Midbrain (tissue), 1 donor: ENCODE results near the gene PALLD.
A peak's percentile ranks its signal among the peaks of the same experiment; 100 is the strongest.
"Not testable (repeated sequence)": the region's sequence is repeated elsewhere in the genome, so short reads cannot be mapped to it uniquely, and the experiment has no call there.

ENCODE experiments used
- DNase-seq: peaks from one replicate; lab custom pipeline; 2025; lab: John Stamatoyannopoulos, UW

PALLD gene

DNA sequence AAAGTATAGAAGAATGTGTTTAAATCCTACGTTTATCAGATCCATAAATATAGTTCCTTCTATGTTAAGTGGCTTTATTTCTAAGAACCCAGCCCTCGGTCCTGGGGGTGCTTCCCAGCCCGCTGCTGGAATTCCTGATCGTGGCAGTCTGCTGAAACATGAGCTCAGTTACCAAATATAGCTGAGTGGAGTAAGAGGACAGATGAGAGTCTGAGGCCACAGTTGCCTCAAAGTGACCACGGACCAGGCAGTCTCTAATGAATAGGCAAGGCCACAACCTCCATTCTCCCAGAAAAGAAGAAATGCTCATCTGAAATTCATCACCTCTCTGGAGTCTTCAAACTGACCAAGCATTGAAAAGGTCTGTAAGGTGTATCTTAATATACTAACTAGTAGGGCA, at the start of gene PALLD:
Gene PALLD, plus strand, starts transcription at position 219 of the 400 bp plus-strand sequence.
- no peak for DNase-seq

DNA sequence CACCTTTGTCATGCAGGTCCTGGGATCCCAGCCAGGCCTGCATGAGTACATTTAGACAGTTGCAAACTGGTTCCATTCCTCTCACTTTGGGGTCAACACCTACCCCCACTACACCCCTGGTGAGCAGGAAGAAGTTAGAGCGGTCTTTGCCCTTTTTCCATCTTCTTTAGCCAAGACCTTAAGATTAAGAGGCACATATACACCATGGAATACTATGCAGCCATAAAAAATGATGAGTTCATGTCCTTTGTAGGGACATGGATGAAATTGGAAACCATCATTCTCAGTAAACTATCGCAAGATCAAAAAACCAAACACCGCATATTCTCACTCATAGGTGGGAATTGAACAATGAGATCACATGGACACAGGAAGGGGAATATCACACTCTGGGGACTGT, 47.8 kb upstream of the PALLD start:
- not testable (repeated sequence) for DNase-seq

DNA sequence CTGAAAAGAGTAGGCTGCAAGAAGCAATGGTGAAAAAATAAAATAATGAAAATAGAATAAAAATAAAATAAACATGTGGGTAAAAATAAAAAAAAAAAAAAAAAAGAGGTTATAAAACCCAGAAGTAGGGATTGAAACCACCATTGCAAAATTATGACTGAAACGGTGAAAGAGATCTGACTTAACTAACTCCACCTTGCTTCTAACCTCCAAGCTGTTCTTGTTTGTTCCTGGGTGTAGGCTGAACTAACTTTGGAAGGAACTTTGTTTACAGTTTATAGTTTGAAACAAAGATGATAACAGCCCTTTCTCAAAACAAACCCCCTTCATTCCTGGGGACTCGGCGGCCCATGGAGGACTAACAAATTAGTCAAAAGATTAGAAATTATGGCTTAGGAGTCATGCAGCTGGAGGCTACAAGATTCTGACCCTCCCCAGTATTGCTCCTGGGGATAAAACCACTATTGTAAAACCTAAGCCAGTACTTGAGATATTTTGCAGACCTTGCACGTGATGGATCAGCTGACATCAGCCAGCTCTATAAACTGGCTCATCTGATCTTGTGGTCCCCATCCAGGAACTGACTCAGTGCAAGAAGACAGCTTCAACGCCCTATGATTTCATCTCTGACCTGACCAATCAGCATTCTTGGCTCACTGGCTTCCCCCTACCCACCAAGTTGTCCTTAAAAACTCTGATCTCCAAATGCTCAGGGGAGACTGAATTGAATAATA, 47.0 kb upstream of the PALLD start:
- DNase-seq = no peak

DNA sequence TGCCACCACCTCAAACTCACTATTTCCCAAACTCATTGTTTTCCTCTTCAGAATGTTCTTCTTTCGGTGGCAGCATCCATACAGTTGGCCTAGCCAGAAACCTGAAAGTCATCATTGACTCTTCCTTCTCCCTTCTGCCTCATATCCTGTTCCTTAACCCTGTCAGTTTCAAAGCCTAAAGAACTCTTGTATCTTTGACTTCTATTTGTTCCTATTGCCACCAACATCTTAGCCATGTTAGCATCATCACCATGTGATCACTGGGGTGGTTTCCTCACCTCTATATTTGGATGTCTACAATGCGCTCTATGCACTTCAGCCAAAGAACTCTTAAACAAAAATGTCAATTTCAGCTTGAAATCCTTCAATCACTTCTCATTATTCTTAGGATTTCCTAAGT, 45.5 kb upstream of the PALLD start:
- no peak for DNase-seq

DNA sequence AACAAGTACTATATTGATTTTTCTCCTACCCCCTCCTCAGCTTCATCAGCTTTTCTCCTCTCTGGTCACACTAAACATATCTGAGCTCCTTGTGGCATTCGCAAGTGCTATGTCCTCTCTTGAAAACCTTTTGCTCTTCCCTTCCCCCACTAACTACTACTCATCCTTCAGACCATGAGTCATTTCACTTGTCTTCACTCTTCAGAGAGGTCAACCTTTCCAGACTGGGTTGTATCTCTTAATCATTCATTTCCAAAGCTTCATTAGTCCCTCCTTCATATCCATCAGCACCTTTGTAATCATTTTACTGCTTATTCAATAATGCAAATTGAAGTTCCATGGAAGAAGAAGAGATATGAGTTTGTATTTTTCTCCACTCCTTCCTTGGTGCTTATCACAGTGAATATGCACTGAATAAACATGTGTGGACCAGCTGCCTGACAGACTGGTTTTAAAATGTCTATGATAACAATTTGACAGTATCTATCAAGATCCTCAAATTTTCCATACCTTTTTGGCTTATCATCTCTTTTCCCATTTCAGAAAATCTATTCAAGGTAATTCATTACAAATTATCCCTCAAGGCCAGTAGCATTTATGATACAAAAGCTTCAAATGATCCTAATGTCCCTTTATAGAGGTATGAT, 45.0 kb upstream of the PALLD start:
- DNase-seq = no peak

DNA sequence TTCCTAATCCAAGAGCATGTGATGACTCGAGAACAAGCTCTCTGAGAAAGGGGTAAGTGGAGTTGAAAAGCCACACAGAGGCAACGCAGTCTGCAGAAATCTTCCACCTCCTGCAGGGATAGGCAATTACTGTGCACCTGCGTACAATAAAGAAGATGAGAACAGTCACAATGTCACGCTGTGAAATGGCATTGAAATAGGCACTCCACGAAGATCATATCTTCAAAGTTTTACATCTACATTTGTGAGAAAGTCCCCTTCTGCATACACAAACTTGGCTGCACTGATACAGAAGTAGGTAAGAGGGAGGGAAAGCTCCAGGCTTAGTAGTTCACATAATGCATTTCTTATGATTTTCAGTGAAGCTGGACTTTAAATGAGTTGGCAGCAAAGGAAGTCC, 43.7 kb upstream of the PALLD start:
- DNase-seq = no peak

DNA sequence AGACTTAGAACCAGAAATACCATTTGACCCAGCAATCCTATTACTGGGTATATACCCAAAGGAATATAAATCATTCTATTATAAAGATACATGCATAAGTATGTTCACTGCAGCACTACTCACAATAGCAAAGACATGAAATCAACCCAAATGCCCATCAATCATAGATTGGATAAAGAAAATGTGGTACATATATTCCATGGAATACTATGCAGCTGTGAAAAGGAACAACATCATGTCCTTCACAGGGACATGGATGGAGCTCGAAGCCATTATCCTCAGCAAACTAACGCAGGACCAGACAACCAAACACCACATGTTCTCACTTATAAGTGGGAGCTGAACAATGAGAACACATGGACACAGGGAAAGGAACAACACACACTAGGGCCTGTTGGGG, 38.6 kb upstream of the PALLD start:
- DNase-seq = not testable (repeated sequence)

DNA sequence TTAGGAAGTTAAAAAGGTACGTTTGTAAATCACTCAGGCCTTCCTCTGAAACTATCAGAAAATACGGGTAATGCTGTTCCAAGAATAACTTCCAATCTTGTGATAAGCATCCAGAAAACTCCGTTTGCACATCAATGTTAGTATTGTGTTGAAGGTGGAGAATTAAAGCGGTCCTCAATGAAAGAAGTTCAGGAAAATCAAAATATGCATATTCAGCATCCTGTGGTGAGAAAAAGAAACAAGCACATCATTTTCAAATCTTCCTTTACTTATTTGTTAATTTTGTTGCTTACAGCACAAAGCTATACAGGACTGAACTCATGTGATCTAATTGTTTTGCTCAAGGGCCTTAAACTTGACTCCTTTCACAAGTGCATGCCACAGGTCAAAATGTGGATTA, 35.0 kb upstream of the PALLD start:
- no peak for DNase-seq

DNA sequence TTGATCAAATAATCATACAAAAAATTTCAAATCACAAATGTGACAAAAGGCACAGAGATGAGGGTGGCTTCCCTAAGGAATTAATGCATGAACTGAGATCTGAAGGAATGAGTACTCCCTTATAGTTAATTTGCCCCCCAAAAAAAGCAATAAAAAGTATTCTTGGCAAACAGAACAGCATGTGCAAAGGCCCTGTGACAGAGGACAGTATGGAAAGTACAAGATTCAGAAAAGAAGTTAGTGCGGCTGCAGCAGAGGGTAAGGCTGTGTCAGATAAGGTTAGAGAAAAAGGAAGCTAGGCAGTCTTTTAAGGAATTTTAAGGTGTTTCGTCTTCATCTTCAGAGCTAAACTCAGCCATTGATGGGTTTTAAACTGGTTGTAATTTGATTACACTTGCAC, 23.9 kb upstream of the PALLD start:
- DNase-seq = no peak

DNA sequence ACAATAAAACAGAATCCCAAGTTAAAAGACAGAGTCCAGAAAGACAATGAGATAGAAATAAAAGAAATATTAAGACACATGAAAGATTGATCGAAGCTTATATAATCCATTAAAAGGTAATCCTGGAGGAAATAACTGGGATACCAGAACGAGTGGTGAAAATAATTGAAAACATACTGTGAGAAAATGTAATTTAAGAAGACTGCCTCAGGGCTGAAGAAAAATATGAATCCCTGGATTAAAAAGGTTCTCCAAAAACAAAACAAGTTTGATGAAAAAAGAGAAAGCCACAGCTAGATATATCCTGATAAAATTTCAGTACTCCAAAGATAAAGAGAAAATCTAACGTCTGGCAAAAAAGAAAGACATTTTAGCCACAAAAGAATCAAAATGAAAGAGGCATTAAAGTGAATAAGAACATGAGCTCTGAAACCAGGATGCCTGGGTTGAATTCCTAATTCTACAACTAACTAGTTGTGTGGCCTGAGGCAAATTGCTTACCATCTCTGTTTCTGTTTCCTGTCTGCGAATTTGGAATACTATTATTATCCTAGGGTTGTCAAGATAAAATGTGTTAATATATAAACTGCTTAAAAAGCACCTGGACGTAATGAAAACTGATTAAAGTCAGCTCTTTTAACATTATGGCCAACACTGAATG, 22.1 kb upstream of the PALLD start:
- no peak for DNase-seq

DNA sequence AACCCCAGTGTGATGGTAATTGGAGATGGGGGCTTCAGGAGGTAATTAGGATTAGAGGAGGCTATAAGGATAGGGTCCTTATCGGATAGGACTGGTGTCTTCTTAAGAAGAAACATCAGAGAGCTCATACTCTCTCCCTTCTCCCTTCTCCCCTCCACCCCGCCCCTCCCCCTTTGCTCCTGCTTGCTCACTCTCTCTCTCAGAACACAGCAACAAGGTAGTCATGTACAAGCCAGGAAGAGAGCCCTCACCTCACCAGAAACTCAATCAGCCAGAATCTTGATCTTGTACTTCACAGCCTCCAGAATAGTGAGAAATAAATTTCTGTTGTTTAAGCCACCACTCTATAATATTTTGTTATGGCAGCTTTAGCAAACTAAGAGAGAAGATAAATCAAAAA, 21.1 kb upstream of the PALLD start:
- DNase-seq = no peak

DNA sequence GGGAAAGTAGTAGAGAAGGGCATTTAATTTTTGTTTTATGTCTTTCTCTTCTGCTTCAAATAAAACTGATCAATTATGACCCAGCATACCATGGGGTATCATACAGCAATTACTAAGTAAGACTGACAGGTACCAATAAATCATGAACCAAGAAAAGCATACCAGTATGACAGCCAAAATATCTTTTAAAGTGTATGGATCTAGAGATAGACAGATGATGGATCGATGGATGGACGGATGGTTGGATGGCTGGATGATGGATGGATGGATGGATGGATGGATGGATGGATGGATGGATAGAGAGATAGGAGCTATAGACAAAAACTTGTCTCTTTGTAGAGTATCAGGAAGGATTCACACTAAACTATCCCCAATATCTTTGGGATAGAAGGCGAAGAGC, 18.0 kb upstream of the PALLD start:
- no peak for DNase-seq

DNA sequence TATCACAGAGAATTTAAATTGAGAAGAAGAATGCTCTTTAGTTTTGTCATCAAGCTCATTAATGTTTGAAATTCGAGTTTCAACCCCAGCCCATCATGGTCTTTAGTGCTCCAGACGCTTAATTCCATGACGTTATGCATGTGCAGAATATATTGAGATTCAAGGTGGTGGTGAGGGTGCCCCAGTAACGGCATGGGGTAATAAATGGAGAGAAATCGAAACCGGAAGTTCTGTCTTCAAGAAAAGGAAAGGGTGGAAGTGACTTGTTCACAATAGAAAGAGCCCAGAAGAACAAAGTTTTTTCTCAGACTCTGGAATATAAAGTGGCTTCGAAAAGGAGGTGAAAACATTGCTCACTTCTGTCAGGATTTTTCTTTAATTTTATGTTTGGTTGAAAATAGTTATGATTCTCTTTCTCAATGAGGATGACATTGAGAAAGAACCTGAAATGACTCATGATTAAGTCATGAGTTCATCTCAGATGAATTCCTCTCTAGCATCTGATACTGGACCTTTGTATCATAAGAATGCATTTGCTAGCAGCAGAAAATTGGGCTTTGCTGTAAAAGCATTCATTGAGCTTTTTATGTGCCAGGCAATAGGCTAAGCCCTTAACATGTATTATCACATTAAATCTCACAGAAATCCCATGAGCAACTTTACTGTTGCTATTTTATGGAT, 15.8 kb upstream of the PALLD start:
- DNase-seq = peak; percentile 64

DNA sequence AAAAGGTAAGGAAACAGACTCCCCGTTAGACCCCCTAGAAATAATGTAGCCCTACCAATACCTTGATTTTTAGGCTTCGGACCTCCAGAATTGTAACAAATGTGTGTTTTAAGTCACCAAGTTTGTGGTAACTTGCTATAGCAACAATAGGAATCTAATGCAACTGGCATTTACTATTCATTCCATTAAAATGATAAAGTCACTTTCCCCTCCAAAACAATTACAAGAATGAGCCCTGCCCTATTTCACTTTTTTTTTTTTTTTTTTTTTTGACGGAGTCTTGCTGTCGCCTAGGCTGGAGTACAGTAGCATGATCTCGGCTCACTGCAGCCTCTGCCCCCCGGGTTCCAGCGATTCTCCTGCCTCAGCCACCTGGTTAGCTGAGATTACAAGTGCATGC, 13.0 kb upstream of the PALLD start:
- no peak for DNase-seq

DNA sequence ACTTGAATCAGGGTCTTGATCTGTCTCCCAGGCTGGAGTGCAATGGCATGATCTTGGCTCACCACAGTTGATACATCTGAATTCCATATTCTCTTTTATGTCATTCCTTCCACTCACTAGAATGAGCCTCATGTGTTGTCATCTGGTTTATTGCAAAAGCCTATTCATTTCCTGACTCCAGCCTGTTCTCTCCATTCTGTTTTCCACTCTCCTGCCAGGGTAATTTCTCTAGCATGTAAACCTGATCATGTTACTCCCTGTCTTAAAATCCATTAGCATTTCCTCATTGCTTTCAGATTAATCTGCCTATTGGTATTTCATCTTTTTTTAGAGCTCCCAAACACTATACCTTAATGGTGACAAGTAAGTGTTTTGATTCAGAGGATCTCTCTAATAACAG, 12.2 kb upstream of the PALLD start:
- no peak for DNase-seq

DNA sequence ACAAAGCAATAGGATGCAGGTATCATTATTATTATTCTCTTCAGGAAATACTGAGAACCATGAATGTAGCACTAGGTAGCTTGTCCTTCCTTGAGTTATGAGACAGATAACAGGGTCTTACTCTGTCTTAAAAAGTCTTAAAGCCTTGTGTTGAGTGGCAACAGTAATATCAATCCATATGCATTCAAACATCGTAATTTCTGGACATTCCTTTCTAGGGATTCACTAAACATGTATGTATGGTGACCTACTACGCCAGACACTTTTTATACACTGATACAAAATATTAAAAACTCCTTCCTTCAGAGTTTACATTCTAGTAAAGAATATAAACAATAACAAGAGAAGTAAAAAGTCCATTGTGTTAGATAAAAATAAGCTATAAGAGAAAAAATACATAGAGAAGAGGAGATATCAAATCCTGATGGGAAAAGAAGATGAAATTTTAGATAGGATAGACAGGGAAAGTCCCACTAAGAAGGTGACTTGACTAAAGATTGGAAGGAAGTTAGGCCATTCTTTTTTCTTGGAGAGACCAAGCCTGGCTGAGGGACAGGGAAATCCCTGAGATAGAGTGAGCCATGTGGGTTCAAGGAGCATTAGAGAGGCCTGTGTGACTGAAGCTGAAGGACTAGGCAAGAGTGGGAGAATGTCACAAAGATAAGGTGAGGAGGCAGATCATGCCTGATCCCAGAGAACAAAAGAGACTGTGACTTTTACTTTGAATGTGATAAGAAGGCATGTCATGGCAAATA, 11.5 kb upstream of the PALLD start:
- no peak for DNase-seq

DNA sequence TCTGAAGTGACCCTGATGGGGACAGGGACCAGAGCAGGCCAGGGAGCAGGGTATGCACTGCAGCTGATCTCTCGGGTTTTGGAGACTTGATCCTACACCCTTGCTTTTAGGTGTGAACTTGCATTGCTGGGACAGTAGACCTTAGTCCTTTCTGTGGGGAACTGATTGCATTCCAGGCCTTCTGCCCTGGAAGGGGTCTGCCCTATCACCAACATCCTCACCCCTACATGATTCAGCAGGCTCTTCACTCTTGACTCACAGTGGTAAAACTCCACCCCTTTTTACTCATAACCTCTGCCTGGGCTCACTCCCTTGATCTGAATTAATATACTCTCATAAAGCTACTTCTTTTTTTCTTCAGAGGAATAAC, 10.0 kb upstream of the PALLD start:
- no peak for DNase-seq

DNA sequence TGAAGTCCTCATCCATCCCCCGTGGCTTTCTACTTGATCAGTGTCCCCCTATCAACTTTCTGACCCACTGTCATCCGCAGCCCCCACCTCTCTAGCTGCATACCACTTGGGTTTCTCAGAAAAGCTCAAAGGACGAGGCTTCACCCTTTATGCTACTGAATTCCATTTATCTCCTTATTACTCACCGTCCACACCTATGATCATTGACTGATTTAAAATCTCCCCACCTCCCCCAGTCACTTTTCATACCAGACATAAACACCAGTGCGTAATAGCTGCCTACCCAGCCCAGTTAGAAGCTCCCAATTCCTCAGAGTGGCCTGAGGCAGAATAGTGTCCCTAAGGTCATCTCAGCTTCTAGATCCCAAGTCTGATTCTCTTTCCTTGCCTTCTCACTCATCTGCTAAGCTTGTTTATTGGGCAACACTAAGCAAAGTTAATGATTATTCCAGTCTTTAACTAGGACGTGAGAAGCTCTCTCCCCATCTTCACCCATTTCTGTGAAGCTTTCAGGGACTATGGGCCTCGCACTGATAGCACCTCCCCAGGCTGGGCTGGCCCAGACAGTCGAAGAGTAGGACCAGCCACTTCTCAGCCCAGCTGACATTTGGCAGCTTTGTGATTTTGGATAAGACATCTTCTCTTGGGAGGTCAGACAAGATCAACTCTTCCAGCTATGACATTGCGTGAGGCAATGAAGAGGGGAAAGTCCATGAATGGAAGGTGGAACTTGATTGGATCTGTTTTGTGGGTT, 9.4 kb upstream of the PALLD start:
- DNase-seq = no peak

DNA sequence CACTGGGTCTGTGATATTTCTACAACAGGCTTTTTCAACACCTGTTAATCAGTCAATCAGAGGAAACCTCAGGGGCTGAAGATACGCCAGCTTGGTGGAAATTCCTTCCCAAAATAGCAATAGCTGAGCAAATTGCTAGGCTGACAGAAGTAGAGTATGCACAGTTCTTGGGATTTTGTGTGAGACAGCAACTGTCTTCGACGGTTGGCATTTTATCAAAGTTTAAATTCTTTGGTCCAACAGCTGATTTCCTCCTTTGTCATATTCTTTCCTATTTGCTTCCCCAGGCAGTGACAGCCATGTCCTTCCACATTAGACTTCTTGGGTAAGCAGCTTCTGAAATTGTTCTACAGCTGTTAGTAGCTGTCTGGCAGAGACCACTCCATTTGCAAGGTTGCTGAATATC, 8.0 kb upstream of the PALLD start:
- DNase-seq = no peak

DNA sequence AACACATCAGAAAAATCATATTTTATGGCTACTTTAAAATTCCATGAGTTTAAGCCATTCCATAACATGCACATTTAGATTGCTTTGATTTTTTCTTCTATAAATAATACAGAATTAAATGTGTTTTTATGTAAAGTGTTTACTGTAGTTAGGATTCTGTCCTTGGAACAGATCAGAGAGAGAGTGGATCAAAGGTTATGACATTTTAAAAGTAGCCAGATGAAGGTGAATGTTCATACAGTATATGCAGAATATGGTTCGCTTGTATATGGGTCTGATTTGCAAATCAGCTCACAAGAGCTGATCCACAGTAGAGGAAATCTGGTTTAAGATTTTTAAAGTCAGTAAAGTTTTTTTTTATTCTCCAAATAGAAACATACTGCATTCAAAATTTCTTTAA, 7.2 kb upstream of the PALLD start:
- DNase-seq = no peak

DNA sequence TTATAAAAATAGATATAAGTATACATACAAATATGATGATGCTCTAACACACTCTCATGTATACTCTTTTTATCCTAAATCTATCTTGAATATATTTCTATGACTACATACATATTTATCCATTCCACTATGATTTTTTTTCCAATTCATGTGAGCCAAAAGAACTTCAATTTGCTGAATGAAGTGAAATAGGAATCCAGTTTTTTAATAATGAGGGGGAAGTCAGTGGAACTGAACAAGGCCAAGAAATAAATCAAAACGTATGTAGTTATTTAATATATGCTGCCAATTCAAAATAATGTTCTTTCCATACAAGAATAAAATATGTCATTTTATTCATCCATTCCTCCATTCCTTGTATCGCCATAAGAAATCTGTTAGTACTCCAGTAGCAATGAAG, 6.1 kb upstream of the PALLD start:
- no peak for DNase-seq
